GM18873 (cell line): Measurements from ENCODE around the gene CCL11.

Experiments
- ATAC-seq: cut with Tn5 transposase; IDR thresholded peaks from one replicate; pipeline ENCODE4 v1.9.1; 2021; ENCODE audit warnings: mild to moderate bottlenecking, moderate library complexity, moderate number of reproducible peaks; ENCODE audit not compliant: unreplicated experiment, low FRiP score

The CCL11 gene

GRCh38 chr17:34255841-34256240 is 29.7 kb upstream of the CCL11 start:
- ATAC-seq = no peak

GRCh38 chr17:34257299-34257985 is 28.1 kb upstream of the CCL11 start:
- ATAC-seq = no peak

GRCh38 chr17:34257986-34258326 is 27.6 kb upstream of the CCL11 start:
- no peak for ATAC-seq

- ATAC-seq = no peak
Measured at GRCh38 chr17:34259146-34259545, 26.4 kb upstream of the CCL11 start.

GRCh38 chr17:34260861-34261260 is 24.7 kb upstream of the CCL11 start:
- no peak for ATAC-seq

GRCh38 chr17:34261568-34262337 is 23.8 kb upstream of the CCL11 start:
- no peak for ATAC-seq

GRCh38 chr17:34265711-34266110 is 19.8 kb upstream of the CCL11 start:
- no peak for ATAC-seq

- ATAC-seq = no peak
Measured at GRCh38 chr17:34269969-34270368, 15.6 kb upstream of the CCL11 start, which contains the start of gene CCL7. Gene CCL7 (plus strand): TSS chr17:34270221. CDS start chr17:34270291, 70 bp downstream.

GRCh38 chr17:34275881-34276280 is 9.7 kb upstream of the CCL11 start:
- no peak for ATAC-seq

- no peak for ATAC-seq
Measured at GRCh38 chr17:34276826-34277225, 8.7 kb upstream of the CCL11 start.

- no peak for ATAC-seq
Measured at GRCh38 chr17:34283571-34283970, 2.0 kb upstream of the CCL11 start.

- no peak for ATAC-seq
Measured at GRCh38 chr17:34287875-34288274, 2.3 kb downstream of the CCL11 start.

- no peak for ATAC-seq
Measured at GRCh38 chr17:34290586-34290985, 5.0 kb downstream of the CCL11 start.

- ATAC-seq = no peak
Measured at GRCh38 chr17:34291721-34292348, 6.3 kb downstream of the CCL11 start.

GRCh38 chr17:34299027-34299426 is 13.5 kb downstream of the CCL11 start:
- no peak for ATAC-seq

GRCh38 chr17:34299956-34300577 is 14.5 kb downstream of the CCL11 start:
- ATAC-seq = no peak

- no peak for ATAC-seq
Measured at GRCh38 chr17:34300652-34301370, 15.3 kb downstream of the CCL11 start.

GRCh38 chr17:34301986-34302385 is 16.4 kb downstream of the CCL11 start:
- ATAC-seq = no peak

- no peak for ATAC-seq
Measured at GRCh38 chr17:34302636-34303035, 17.1 kb downstream of the CCL11 start.

- ATAC-seq = no peak
Measured at GRCh38 chr17:34303606-34304005, 18.1 kb downstream of the CCL11 start.
